ENCODE results near the gene USP48. TPM values are rescaled to one million over a fixed set of nuclear protein-coding genes. Genes with fewer than 3 reads are reported as not detected.

Gene USP48
- total RNA-seq, 4 donors from 2014 or later, result 39.2 to 83.1 (median 51.5) TPM

GRCh38 chr1:21685946-21686678 lies 96.8 kb downstream of the USP48 start:
- 91 to 94% methylated on average over 4 of the region's 4 CpGs for WGBS, 2 donors (ENCODE audit: low coverage in 1 of 2)
- Histone ChIP-seq H3K9me3 (no peaks in the 10 kb centered on the region), H3K4me3 (no peak overlapping the region), H3K27ac (no peak overlapping the region), H3K36me3 (peaks cover 0 to 94% of the 10 kb centered on the region in 2 donors), H3K4me1 (no peaks in the 10 kb centered on the region), H3K27me3 (no peaks in the 10 kb centered on the region)
- no peak for TF ChIP-seq POLR2AphosphoS5 (IDR thresholded peaks at IDR 0.05)
- TF ChIP-seq POLR2A (IDR thresholded peaks at IDR 0.05), result no peak
- TF ChIP-seq EP300 (IDR thresholded peaks at IDR 0.05), result no peak
- no peak for TF ChIP-seq CTCF (IDR thresholded peaks at IDR 0.05)
- ATAC-seq, result no peak

- WGBS, 2 donors (ENCODE audit: low coverage in 1 of 2), result 84 to 89% methylated on average over 3 to 8 of the region's 9 CpGs
- no peak for TF ChIP-seq CTCF (IDR thresholded peaks at IDR 0.05)
- no peak for TF ChIP-seq EP300 (IDR thresholded peaks at IDR 0.05)
- no peak for TF ChIP-seq POLR2A (IDR thresholded peaks at IDR 0.05)
- TF ChIP-seq POLR2AphosphoS5 (IDR thresholded peaks at IDR 0.05), result no peak
- Histone ChIP-seq H3K27me3 (no peaks in the 10 kb centered on the region), H3K9me3 (no peaks in the 10 kb centered on the region), H3K27ac (no peak overlapping the region), H3K4me1 (no peaks in the 10 kb centered on the region), H3K4me3 (no peak overlapping the region), H3K36me3 (peaks cover 0 to 89% of the 10 kb centered on the region in 2 donors)
- no peak for ATAC-seq
These were observed 101.5 kb downstream of the USP48 start for GRCh38 chr1:21681426-21681825.

GRCh38 chr1:21680918-21681317 lies 102.0 kb downstream of the USP48 start:
- no peaks in the 10 kb centered on the region for H3K27me3 ChIP-seq
- no peak for ATAC-seq
- WGBS, 2 donors (ENCODE audit: low coverage in 1 of 2), result 49 to 64% methylated on average over 3 of the region's 3 CpGs

GRCh38 chr1:21680381-21680780 lies 102.6 kb downstream of the USP48 start:
- no peaks in the 10 kb centered on the region for H3K4me1 ChIP-seq
- no peaks in the 10 kb centered on the region for H3K27me3 ChIP-seq
- WGBS, 2 donors (ENCODE audit: low coverage in 1 of 2), result 83 to 89% methylated on average over 1 of the region's 1 CpG
- H3K4me3 ChIP-seq, result no peak overlapping the region
- H3K9me3 ChIP-seq, result no peaks in the 10 kb centered on the region
- no peak overlapping the region for H3K27ac ChIP-seq
- TF ChIP-seq EP300 (IDR thresholded peaks at IDR 0.05) (no peak), POLR2A (IDR thresholded peaks at IDR 0.05) (no peak), POLR2AphosphoS5 (IDR thresholded peaks at IDR 0.05) (no peak), CTCF (IDR thresholded peaks at IDR 0.05) (no peak)
- peaks cover 0 to 78% of the 10 kb centered on the region in 2 donors for H3K36me3 ChIP-seq
- ATAC-seq, result no peak

More at GRCh38 chr1:21680918-21681317, 102.0 kb downstream of the USP48 start:
- no peaks in the 10 kb centered on the region for H3K9me3 ChIP-seq
- peaks cover 0 to 83% of the 10 kb centered on the region in 2 donors for H3K36me3 ChIP-seq
- H3K4me1 ChIP-seq, result no peaks in the 10 kb centered on the region
- H3K4me3 ChIP-seq, result no peak overlapping the region
- no peak for TF ChIP-seq CTCF (IDR thresholded peaks at IDR 0.05)
- no peak for TF ChIP-seq EP300 (IDR thresholded peaks at IDR 0.05)
- TF ChIP-seq POLR2AphosphoS5 (IDR thresholded peaks at IDR 0.05), result no peak
- TF ChIP-seq POLR2A (IDR thresholded peaks at IDR 0.05), result no peak
- H3K27ac ChIP-seq, result no peak overlapping the region

- Histone ChIP-seq H3K27me3 (no peaks in the 10 kb centered on the region), H3K27ac (no peak overlapping the region), H3K36me3 (peaks cover 0 to 51% of the 10 kb centered on the region in 2 donors), H3K9me3 (no peaks in the 10 kb centered on the region), H3K4me3 (no peak overlapping the region), H3K4me1 (peaks cover 9 to 19% (median 17%) of the 10 kb centered on the region in 3 donors)
- WGBS, 2 donors (ENCODE audit: low coverage in 1 of 2), result 78 to 90% methylated on average over 2 to 3 of the region's 6 CpGs
- TF ChIP-seq CTCF (IDR thresholded peaks at IDR 0.05), result no peak
- TF ChIP-seq POLR2A (IDR thresholded peaks at IDR 0.05), result no peak
- TF ChIP-seq POLR2AphosphoS5 (IDR thresholded peaks at IDR 0.05), result no peak
- no peak for TF ChIP-seq EP300 (IDR thresholded peaks at IDR 0.05)
- no peak for ATAC-seq
These were observed 105.8 kb downstream of the USP48 start for GRCh38 chr1:21677168-21677567.
